HepG2 (cell line): ENCODE results near the gene EGLN2. TPM values are rescaled to one million over a fixed set of nuclear protein-coding genes. Genes with fewer than 3 reads are reported as not detected.
A peak's percentile ranks its signal among the peaks of the same experiment; 100 is the strongest.

Experiments used
- ATAC-seq: fragments of 200-7000 bp; cut with Tn5 transposase; 3 replicates; pipeline ENCODE4 v1.9.1; 2020; ENCODE audit warnings: mild to moderate bottlenecking, moderate library complexity
- BruUV-seq: library from RNA; stranded (reverse); fragments of 400-500 nt; replicated peaks from 2 replicates; lab custom pipeline; 2021; lab: Mats Ljungman, UMichigan
- CTCF ChIA-PET: fragments of 300-600 bp; formaldehyde crosslinking; extraction: SDS; loops from one replicate; lab custom pipeline; 2021; ENCODE audit warnings: low total read pairs, inconsistent platforms, low intra/inter-chr PET ratio; lab: Yijun Ruan, JAX
- POLR2A ChIA-PET: fragments of 350-600 bp; sonication (Branson Sonifier 250); formaldehyde crosslinking; loops from one replicate; lab custom pipeline; 2020; ENCODE audit warnings: antibody characterized with exemption, inconsistent platforms; lab: Yijun Ruan, JAX
- DNase-seq: peaks from one replicate; pipeline ENCODE4 v3.0.0-alpha.2; 2015; ENCODE audit warnings: low spot score
- FAIRE-seq: peaks from 3 replicates; lab custom pipeline; 2011; peaks lifted over from hg19 to GRCh38; lab: Jason Lieb, UNC
- H2AFZ ChIP-seq: one replicate; pipeline ENCODE4 v1.6.1; 2011; ENCODE audit warnings: low read length, inconsistent platforms
- H3K27ac ChIP-seq: fragments of 300-600 bp; 3 replicates; pipeline ENCODE4 v1.8.0; 2011; ENCODE audit warnings: mixed run types, mild to moderate bottlenecking, mixed read lengths, low read length, inconsistent platforms; ENCODE audit not compliant: insufficient read depth; ENCODE audit errors: extremely low read length
- H3K27me3 ChIP-seq, 2 experiments: fragments of 200-600 bp in 1 of 2; 2 replicates in 1 of 2; 3 replicates in 1 of 2; pipeline versions ENCODE4 v1.6.0 to v1.8.0; 2011; ENCODE audit warnings: low read length in 2 of 2, mild to moderate bottlenecking in 2 of 2, moderate library complexity in 2 of 2, inconsistent platforms in 1 of 2; ENCODE audit not compliant: insufficient read depth in 2 of 2, control insufficient read depth in 1 of 2
- H3K36me3 ChIP-seq, 2 experiments: fragments of 200-600 bp in 1 of 2; replicated peaks in 1 of 2; 2 replicates in 1 of 2; 3 replicates in 1 of 2; pipeline versions ENCODE4 v1.5.1 to v1.8.0; 2011; ENCODE audit warnings: low read length in 2 of 2, inconsistent platforms in 1 of 2; ENCODE audit not compliant: insufficient read depth in 2 of 2, control insufficient read depth in 1 of 2
- H3K4me1 ChIP-seq: 2 replicates; pipeline ENCODE4 v1.5.1; 2012; ENCODE audit warnings: low read length, inconsistent platforms; ENCODE audit not compliant: insufficient read depth
- H3K4me2 ChIP-seq: 2 replicates; pipeline ENCODE4 v1.6.0; 2011; ENCODE audit warnings: low read depth, low read length, inconsistent platforms
- H3K4me3 ChIP-seq, 3 experiments: fragments of 200-600 bp in 1 of 3; sonication (generic), shearing (Covaris generic) in 1 of 3; replicated peaks in 1 of 3; 2 replicates each; pipeline ENCODE4 v1.5.1; 2011 to 2016; ENCODE audit warnings: low read length in 3 of 3, inconsistent platforms in 2 of 3, low read depth in 2 of 3, mild to moderate bottlenecking in 2 of 3, control low read depth in 1 of 3, mixed read lengths in 1 of 3; ENCODE audit not compliant: insufficient read depth in 1 of 3
- H3K79me2 ChIP-seq: one replicate; pipeline ENCODE4 v1.6.1; 2011; ENCODE audit warnings: low read length, inconsistent platforms; ENCODE audit not compliant: insufficient read depth
- H3K9ac ChIP-seq: 2 replicates; pipeline ENCODE4 v1.6.0; 2011; ENCODE audit warnings: mild to moderate bottlenecking, low read depth, low read length, inconsistent platforms; ENCODE audit not compliant: insufficient read depth
- H3K9me3 ChIP-seq: 2 replicates; pipeline ENCODE4 v1.5.1; 2012; ENCODE audit warnings: mild to moderate bottlenecking, low read length
- H4K20me1 ChIP-seq: 2 replicates; pipeline ENCODE4 v1.6.0; 2011; ENCODE audit warnings: inconsistent platforms, mild to moderate bottlenecking, low read length, moderate library complexity; ENCODE audit not compliant: insufficient read depth
- AGO2 ChIP-seq: fragments of 200-400 bp; formaldehyde crosslinking; optimal IDR thresholded peaks from 2 replicates; pipeline ENCODE3; 2017; ENCODE audit warnings: mild to moderate bottlenecking, low read depth, low read length, moderate library complexity
- CHD2 ChIP-seq: IDR thresholded peaks from 2 replicates; pipeline ENCODE4 v1.6.1; 2011; ENCODE audit warnings: low read depth, low read length, improper control_type of control experiment
- CTCF ChIP-seq: sonication (generic); formaldehyde crosslinking; IDR thresholded peaks from 2 replicates; pipeline ENCODE4 v1.5.0; 2020; ENCODE audit warnings: mild to moderate bottlenecking, missing genetic modification reagents, moderate library complexity
- DPF2 ChIP-seq: sonication (generic); formaldehyde crosslinking; IDR thresholded peaks from 2 replicates; pipeline ENCODE4 v1.4.0; 2020; ENCODE audit warnings: mild to moderate bottlenecking, low read depth, missing genetic modification reagents, borderline replicate concordance
- SAP130 ChIP-seq: IDR thresholded peaks from 2 replicates; pipeline ENCODE4 v1.6.1; 2016; ENCODE audit warnings: low read depth
- ZNF687 ChIP-seq: sonication (generic); formaldehyde crosslinking; IDR thresholded peaks from 2 replicates; pipeline ENCODE4 v1.5.1; 2020; ENCODE audit warnings: mild to moderate bottlenecking, missing genetic modification reagents, moderate library complexity
- WGBS: methylation state at CpG from one replicate; pipeline ENCODE4 v1.1.6; 2017; ENCODE audit warnings: low lambda C conversion rate; 5-methylcytosine and 5-hydroxymethylcytosine counted together
- in situ Hi-C: cut with HindIII; loops from 2 replicates; pipeline ENCODE4 v1.10.0; 2017; ENCODE audit warnings: low pct_unique_long_range_greater_than_20kb; ENCODE audit not compliant: extremely low pct_ligation_motif_present
- intact Hi-C: fragments of 100-400 bp; cut with micrococcal nuclease; formaldehyde crosslinking; loops from one replicate; pipeline ENCODE4 v1.10.0; 2022; ENCODE audit not compliant: unreplicated experiment
- polyA plus RNA-seq, 8 experiments: library from polyadenylated mRNA; depleted of rRNA in 3 of 8; stranded (reverse) in 7 of 8; unstranded in 1 of 8; fragments of >200 nt; fragmentation: Illumina TruSeq in 4 of 8; extraction: Trizol in 4 of 8; gene quantifications; 2 replicates each; pipeline versions ENCODE4 v1.2.1 to v1.2.3, GENCODE V29; 2011 to 2016; ENCODE audit warnings: low read depth in 4 of 8, missing spikeins in 1 of 8, mixed read lengths in 1 of 8; ENCODE audit not compliant: insufficient read depth in 1 of 8
- total RNA-seq, 5 experiments: library from RNA; depleted of rRNA; stranded (reverse); fragments of >200 nt; fragmentation: Illumina TruSeq; extraction: Trizol; gene quantifications; 2 replicates each; pipeline ENCODE4 v1.2.3, GENCODE V29; 2016; ENCODE audit warnings: low read depth in 1 of 5

The EGLN2 gene
- total and polyA plus RNA-seq, 2 of the 13 experiments (the other 11 are each of a cell fraction or from before 2014, with no cell fraction given): 16.5 to 40.8 TPM

- no TSS peak for BruUV-seq
- no peak for ATAC-seq
- intact Hi-C loops: no loop called here
- H3K9ac ChIP-seq: peak overlapping the region; percentile 23; the same call in 1 of the 2 replicates
- peaks cover 59% of the 10 kb centered on the region for H3K4me1 ChIP-seq
- no peak for DNase-seq
- H3K79me2 ChIP-seq: peaks cover 34% of the 10 kb centered on the region
- no peaks in the 10 kb centered on the region; a peak in 2 of 5 replicates for H3K27me3 ChIP-seq
- peaks cover 4 to 14% of the 10 kb centered on the region in 2 experiments; a peak in 3 of 5 replicates for H3K36me3 ChIP-seq
- POLR2A ChIA-PET: interaction anchor here (1.3 to 5.0 kb wide), 4 partner anchors 25 to 86 kb away, joined by 3 to 28 read pairs (median 4); partner anchors contain the start of genes ACTMAP, COQ8B, ITPKC and RAB4B
- TF ChIP-seq AGO2 (peak; percentile 47), ZNF687 (peak; percentile 25; the same call in 1 of the 2 replicates), SAP130 (CRISPR knock-in tag) (peak; percentile 12; the same call in 1 of the 2 replicates), CTCF (CRISPR knock-in tag) (no peak), DPF2 (CRISPR knock-in tag) (no peak), CHD2 (no peak)
- TF ChIP-seq, all 625 proteins: peak for 3
- Histone ChIP-seq H4K20me1 (peaks cover 5% of the 10 kb centered on the region; the same call in 1 of the 2 replicates), H3K27ac (no peak overlapping the region), H2AFZ (no peak overlapping the region), H3K4me3 (peak overlapping the region in 1 of 3 experiments; percentile 0; a peak in 1 of 6 replicates), H3K9me3 (no peaks in the 10 kb centered on the region), H3K4me2 (peak overlapping the region; percentile 37; the same call in 1 of the 2 replicates)
- FAIRE-seq: no peak
- CTCF ChIA-PET: no interaction called here
- in situ Hi-C loops: no loop called here
- 78% methylated on average over 9 of the region's 11 CpGs for WGBS
Measured at GRCh38 chr19:40802300-40803169, 3.5 kb downstream of the EGLN2 start.
